NCI-H748 (cell line): ENCODE measurements around the gene UBE2Z.
"Not testable (repeated sequence)": the region's sequence is repeated elsewhere in the genome, so short reads cannot be mapped to it uniquely, and the experiment has no call there.

Source experiments
- DNase-seq: peaks from one replicate; lab custom pipeline; 2025; ENCODE audit not compliant: unreplicated experiment; lab: John Stamatoyannopoulos, UW

Gene UBE2Z

DNA sequence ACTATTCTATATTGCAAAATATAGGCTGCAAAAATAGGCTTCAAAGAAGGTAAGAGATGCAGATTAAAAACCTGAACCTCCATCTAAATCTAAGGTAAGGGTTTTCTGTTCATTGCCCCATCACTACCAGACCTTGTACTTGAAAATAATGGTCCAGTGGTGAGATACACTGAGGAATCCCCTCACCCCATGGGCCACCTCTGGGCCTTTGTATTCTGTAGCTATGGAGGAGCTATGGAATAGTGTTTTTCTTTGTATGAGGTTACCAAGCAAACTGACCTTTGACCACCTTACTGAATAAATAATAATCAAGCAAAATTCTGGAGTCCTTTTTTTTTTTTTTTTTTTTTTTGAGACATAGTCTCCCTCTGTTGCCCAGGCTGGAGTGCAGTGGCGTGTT lies 4.8 kb upstream of the UBE2Z start:
- DNase-seq = no peak

GRCh38 chr17:48904428-48904827 lies 3.8 kb upstream of the UBE2Z start:
- DNase-seq = no peak

GRCh38 chr17:48905987-48906515 lies 2.2 kb upstream of the UBE2Z start:
- no peak for DNase-seq

GRCh38 chr17:48907713-48908046 lies 527 bp upstream of the UBE2Z start:
- peak; percentile 67 for DNase-seq

DNA sequence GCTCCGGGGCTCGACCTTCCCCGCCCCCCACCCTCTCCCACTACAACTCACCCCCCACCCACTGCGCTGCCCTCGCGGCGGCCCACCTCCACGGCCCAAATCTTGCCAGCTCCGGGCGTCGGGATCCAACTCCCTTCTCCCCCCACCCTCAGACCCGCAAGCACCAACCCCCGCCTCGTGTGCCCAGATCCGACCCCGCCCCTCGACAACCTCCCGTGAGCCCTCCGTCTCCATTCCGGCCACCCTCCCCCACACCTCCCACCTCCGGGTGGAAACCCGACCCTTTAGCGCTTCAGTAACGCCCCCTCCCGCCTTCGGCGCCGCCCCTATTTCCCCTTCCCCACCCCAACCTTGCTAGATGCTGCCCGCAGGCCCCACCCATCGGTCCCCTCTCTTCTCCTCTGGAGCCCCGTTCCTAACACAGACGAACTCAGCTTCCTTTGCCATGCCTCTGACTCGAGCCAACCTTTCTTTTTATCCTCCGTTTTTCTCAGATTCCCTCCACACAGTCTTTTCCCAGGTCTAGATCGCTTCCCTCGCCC lies 717 bp downstream of the UBE2Z start:
- DNase-seq = peak; percentile 93

GRCh38 chr17:48909783-48910182 lies 1.6 kb downstream of the UBE2Z start:
- DNase-seq = no peak

DNA sequence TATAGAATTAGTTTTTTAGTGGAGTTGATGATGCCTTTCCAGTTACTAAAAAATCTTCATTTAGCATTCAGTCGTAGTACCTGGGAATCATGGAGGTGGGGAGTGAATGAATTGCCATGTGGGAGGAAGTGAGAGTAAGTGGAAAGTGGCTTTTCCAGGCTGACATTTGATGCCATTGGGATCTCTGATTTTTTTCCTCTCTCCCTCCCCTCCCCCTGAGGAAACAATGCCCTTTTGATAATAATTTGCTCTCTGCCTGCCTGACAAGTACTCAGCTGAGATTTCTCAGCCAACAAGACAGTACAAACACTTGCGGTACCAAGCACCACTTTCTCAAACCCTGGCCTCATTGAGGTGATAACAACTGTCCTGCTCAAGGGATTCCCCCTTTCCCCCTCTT lies 2.2 kb downstream of the UBE2Z start:
- DNase-seq = no peak

- DNase-seq = no peak
Measured at GRCh38 chr17:48912476-48912875, 4.3 kb downstream of the UBE2Z start.

DNA sequence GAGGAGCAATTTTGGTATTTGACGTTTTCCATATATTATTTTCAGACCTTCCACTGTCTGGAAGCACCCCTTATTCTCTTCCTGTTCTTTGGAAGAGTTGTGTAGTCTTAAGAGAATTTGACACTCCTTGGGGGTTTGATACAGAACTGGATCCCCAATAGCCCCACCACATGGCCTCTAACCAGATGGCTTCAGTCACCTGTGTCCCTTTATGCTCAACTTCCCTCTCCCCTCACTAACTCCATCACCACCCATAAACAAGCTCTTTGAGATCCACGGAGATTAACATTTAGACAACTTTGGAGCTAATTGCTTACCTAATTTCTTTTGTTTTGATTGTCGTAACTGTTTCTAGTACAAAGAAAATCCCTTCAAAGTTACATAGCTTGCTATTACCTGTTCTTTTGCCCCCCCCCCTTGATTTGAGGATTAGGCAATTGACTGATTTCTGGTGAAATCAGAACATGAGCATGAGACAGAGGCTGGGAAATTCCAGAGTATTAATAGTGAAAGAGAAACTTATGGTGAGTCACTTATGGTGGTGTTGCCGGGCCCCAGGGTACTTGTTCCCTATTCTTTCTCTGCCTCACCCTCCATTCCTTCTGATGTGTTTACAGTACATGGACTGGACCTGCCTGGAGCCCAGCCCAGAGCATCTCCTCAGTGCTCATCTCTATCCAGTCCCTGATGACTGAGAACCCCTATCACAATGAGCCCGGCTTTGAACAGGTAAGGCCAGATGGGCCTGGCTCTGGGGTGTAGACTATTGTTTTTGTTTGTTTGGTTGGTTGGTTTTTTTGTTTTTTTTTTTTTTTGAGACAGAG lies 7.5 kb downstream of the UBE2Z start:
- DNase-seq = no peak

DNA sequence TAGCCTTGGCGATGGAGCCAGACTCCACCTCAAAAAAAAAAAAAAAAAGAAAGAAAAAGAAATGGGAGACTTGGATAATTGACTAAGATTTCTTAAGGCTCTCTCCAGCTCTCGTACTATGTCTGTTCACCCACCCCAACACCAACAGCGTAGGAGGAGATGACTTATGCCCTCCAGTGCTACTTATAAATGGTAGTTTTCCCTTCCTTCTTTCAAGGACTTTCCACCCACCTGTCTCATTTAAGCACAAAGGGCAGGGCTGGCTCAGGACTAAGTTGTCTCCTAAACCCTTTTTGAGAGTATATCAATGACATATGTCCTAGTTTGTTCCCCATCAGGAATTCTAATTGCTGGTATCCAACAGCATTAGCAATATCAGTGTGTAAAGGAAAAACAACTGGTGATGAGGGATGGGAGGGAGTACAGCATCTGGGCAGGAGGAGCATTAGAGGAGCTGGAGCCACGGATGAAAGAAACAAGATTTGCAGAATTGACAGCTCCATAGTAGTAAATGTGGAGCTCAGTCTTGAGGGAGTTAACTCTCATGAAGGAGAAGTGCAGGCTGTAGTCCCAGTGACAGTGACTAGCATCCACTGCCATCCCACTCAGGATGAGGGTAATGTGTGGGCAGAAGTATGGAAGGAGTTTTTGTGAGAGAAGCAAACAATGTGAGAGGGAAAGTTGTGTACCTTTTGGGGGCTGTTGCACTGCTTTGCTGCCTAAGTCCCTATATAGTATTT lies 17.2 kb downstream of the UBE2Z start:
- DNase-seq = no peak

GRCh38 chr17:48925991-48926342 lies 17.8 kb downstream of the UBE2Z start:
- no peak for DNase-seq

DNA sequence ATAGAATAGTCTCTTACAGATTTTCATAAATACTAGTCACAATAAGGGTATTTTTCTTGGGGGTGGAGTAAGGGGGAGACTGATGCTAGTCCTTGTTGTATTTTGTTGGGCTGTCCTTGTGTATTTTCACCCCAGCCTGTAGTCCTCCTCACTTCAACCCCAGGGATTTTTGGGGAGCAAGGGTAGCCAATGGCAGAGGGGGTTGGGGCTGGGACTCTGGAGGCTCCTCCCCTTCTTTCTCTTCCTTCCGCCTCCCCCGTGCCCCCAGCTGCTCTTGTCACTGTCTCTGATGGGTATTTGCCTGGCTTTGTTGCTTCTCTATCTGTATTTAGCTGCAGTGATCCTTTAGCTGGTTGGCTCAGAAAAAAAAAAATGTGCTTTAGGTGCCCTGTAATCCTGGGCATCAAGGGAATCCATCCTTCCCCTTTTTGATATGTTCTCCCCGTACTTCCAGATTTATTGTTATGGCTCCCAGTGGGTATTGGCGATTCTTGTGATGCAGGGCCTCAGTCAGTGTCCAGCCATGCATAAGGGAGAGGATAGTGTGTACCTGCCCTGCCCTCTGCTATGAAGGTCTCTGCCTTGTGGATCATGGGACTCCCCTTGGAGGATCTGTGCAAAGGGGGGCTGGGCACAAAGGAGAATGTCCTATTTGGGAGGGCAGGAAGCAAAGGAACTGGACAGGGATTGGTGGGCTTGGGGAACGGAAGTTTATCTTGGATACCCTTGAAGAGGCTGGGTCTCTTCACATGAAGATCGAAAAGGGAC lies 20.0 kb downstream of the UBE2Z start:
- no peak for DNase-seq

DNA sequence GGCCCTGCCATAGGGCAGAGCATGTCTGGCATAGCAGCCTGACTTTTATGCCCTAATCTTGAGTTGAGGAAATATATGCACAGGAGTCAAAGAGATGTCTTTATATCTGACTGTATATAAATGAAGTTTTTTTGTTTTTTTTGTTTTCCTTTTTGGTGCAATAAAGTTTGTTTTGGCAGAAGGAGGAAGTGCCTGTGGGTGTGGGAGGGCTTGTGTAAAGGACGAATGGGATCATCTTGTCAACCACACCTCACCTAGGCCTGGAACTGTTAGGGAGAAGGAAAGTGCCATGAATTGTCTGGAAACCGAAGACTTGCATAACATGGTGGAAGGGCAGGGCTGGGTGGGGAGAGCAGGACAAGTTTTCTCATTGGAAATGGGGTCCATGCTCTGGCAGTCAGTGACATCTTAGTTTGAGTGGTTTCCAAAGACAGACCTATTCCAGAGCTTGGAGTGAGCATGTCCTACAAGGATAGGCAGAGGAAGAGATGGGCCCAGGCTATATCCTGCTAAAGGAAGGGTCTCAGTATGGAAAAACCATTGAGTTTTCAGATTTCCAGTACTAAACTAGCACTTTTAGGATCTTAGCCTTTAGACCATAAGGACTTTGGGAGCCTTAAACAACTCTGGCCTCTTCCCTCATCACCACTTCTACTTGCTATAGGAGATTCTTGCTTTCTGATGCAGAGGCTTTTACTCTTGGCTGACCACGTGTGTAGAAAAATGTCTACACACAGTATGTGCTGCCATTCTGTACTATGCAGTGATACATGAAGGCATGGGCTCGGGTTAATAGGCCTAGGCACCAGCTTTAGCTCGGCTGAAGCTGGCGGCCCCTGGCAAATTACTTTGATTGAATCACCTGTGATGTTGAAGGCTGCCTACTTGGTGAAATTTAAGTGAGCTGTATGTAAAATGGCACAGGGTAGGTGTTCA lies 20.9 kb downstream of the UBE2Z start:
- DNase-seq = no peak

- DNase-seq = no peak
Measured at GRCh38 chr17:48929812-48930165, 21.6 kb downstream of the UBE2Z start.

DNA sequence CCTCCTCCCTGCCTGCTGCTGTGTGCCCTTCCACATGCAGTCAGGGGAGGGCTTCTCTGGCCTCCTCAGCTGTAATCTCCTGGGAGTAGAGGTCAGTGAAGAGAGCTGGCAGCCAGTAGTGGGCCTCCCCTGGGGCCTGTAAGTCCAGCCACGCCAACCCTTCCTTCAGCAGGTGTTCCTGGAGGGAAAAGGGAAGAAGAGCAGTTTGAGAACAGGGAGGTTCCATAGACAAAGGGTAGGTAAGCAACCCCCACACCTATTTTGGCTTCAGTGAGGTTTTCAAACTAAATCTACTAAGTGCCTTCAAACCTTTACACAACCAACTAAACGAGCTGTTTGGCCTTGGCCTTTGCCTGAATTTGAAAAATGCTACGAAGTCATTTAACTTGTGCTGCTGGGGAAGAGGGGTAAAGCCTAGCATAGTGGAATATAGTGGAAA lies 22.2 kb downstream of the UBE2Z start:
- DNase-seq = no peak

DNA sequence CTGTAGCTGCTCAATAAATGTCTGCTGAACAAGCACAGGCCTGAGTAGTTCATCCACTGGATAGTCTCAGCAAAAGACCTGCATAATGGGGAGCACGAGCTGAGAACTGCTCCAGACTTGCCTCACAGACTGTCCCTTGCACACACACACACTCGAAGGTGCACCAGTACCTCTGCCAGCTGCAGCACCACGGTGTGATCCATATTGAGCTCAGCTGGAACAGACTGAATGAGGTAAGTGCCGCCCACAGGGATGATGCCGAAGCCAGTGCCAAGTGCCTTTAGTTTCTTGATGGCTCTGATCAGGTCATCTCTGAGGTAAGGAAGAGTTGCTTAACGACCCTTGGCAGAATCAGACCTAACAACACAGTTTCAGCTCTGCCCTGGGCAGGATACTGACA lies 24.8 kb downstream of the UBE2Z start:
- DNase-seq = no peak

GRCh38 chr17:48944515-48945260 lies 36.5 kb downstream of the UBE2Z start, which contains the start of gene SNF8:
SNF8 (minus strand) TSS chr17:48944842; CDS start chr17:48944734, 108 bp downstream.
- DNase-seq = peak; percentile 94

DNA sequence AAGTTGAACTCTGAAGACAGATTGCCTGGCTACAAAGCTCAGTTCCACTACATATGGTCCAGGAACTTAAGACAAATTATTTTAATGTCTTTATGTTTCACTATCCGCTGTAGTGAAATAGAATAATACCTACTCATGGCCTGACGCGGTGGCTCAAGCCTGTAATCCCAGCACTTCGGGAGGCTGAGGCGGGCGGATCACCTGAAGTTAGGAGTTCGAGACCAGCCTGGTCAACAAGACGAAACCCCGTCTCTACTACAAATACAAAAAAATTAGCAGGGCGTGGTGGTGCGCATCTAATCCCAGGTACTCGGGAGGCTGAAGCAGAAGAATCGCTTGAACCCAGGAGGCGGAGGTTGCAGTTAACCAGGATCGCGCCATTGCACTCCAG lies 37.0 kb downstream of the UBE2Z start:
- DNase-seq = not testable (repeated sequence)

DNA sequence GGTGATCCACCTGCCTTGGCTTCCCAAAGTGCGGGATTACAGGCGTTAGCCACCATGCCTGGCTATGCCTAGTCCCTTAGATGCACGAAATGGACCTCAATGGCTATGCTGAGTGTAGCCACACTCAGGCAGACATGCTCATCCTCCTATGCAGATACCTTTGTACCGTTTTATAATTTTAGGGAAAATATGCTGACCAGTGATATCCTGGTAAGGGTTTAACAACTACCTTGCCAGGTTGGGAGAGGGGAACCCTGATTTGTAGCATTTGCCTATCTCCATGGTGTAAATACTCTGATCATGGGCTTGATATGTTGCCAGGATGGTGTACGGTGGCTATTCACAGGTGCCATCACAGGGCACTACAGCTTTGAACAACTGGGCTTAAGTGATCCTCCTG lies 43.4 kb downstream of the UBE2Z start:
- no peak for DNase-seq

DNA sequence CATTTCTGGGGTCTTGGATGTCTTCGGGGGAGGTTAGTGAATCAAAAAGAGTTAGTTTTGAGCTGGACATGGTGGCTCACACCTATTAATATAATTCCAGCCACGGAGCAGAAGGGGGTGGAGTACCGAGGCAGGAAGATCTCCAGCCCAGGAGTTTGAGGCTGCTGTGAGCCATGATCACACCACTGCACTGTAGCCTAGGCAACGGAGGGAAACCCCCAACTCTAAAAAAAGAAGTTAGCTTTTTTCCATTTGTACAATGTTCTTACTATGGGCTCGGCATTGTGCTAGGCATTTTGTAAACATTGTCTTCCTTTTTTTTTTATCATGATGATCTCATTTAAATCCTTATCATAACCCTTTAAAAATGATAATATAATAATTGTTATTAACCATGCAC lies 44.7 kb downstream of the UBE2Z start:
- DNase-seq = no peak
